Loucy (cell line): ENCODE results near the gene FKBP14.

Experiments used
- H2AFZ ChIP-seq: fragments of 200-600 bp; sonication (generic); 2 replicates; pipeline ENCODE4 v1.6.0; 2016; ENCODE audit warnings: antibody characterized with exemption, mild to moderate bottlenecking, low read length, moderate library complexity
- H3F3A ChIP-seq: fragments of 200-600 bp; 2 replicates; pipeline ENCODE4 v1.6.0; 2016; ENCODE audit warnings: antibody characterized with exemption, low read depth, mild to moderate bottlenecking
- H3K27me3 ChIP-seq: fragments of 200-600 bp; sonication (generic); 2 replicates; pipeline ENCODE4 v1.6.1; 2014; ENCODE audit warnings: low read length, mild to moderate bottlenecking; ENCODE audit not compliant: insufficient read depth, poor library complexity, severe bottlenecking
- H3K36me3 ChIP-seq: fragments of 200-600 bp; sonication (generic); 2 replicates; pipeline ENCODE4 v1.6.1; 2016; ENCODE audit warnings: low read length; ENCODE audit not compliant: insufficient read depth
- H3K4me1 ChIP-seq: fragments of 200-600 bp; sonication (generic); 2 replicates; pipeline ENCODE4 v1.5.1; 2014; ENCODE audit warnings: low read length, mild to moderate bottlenecking; ENCODE audit not compliant: insufficient read depth, poor library complexity, severe bottlenecking
- H3K4me2 ChIP-seq: fragments of 200-600 bp; sonication (generic); 2 replicates; pipeline ENCODE4 v1.6.0; 2014; ENCODE audit warnings: antibody characterized with exemption, low read length, low read depth, mild to moderate bottlenecking; ENCODE audit not compliant: poor library complexity, severe bottlenecking
- H3K4me3 ChIP-seq: fragments of 200-600 bp; sonication (generic); 2 replicates; pipeline ENCODE4 v1.5.1; 2014; ENCODE audit warnings: low read length, mild to moderate bottlenecking, mixed read lengths; ENCODE audit not compliant: poor library complexity, severe bottlenecking
- H3K79me2 ChIP-seq: fragments of 200-600 bp; sonication (generic); 2 replicates; pipeline ENCODE4 v1.6.1; 2014; ENCODE audit warnings: low read length; ENCODE audit not compliant: insufficient read depth
- H3K9ac ChIP-seq: fragments of 200-600 bp; sonication (generic); 2 replicates; pipeline ENCODE4 v1.6.0; 2014; ENCODE audit warnings: mild to moderate bottlenecking, low read depth, low read length, moderate library complexity; ENCODE audit not compliant: poor library complexity, severe bottlenecking
- H3K9me2 ChIP-seq: fragments of 200-600 bp; sonication (generic); replicated peaks from 2 replicates; pipeline ENCODE4 v1.6.1; 2016; ENCODE audit warnings: low read depth, low read length, mixed read lengths
- H3K9me3 ChIP-seq: fragments of 200-600 bp; sonication (generic); 2 replicates; pipeline ENCODE4 v1.6.1; 2014; ENCODE audit warnings: mild to moderate bottlenecking, antibody characterized with exemption, low read length, low read depth; ENCODE audit not compliant: insufficient read depth
- H4K20me1 ChIP-seq: fragments of 200-600 bp; sonication (generic); 2 replicates; pipeline ENCODE4 v1.6.0; 2014; ENCODE audit warnings: antibody characterized with exemption, low read length, mild to moderate bottlenecking; ENCODE audit not compliant: insufficient read depth, poor library complexity, severe bottlenecking
- CTCF ChIP-seq: fragments of 200-600 bp; sonication (generic); conservative IDR thresholded peaks from 2 replicates; pipeline ENCODE4 v1.5.1; 2014; ENCODE audit warnings: mild to moderate bottlenecking, antibody characterized with exemption, low read length
- EZH2phosphoT487 ChIP-seq: fragments of 200-600 bp; IDR thresholded peaks from 2 replicates; pipeline ENCODE4 v1.6.1; 2018; ENCODE audit warnings: antibody characterized with exemption, mild to moderate bottlenecking, moderate library complexity, borderline replicate concordance

Gene FKBP14

GRCh38 chr7:29980151-29980550 lies 46.4 kb downstream of the FKBP14 start:
- Histone ChIP-seq H4K20me1 (no peaks in the 10 kb centered on the region), H3K27me3 (no peaks in the 10 kb centered on the region), H3K4me2 (no peak overlapping the region), H3F3A (no peaks in the 10 kb centered on the region), H3K36me3 (no peaks in the 10 kb centered on the region), H3K79me2 (no peaks in the 10 kb centered on the region), H3K9me2 (no peaks in the 10 kb centered on the region), H2AFZ (no peak overlapping the region), H3K4me3 (no peak overlapping the region), H3K4me1 (peaks cover 25% of the 10 kb centered on the region), H3K9ac (no peak overlapping the region), H3K9me3 (no peaks in the 10 kb centered on the region)
- TF ChIP-seq EZH2phosphoT487 (no peak), CTCF (no peak)

- Histone ChIP-seq H3K9me3 (no peaks in the 10 kb centered on the region), H3K36me3 (no peaks in the 10 kb centered on the region), H3F3A (no peaks in the 10 kb centered on the region), H2AFZ (peak overlapping the region; percentile 17), H3K27me3 (no peaks in the 10 kb centered on the region), H3K9ac (peak overlapping the region; percentile 2), H3K9me2 (no peaks in the 10 kb centered on the region), H3K79me2 (no peaks in the 10 kb centered on the region), H3K4me3 (peak overlapping the region; percentile 0), H3K4me1 (peaks cover 30% of the 10 kb centered on the region), H4K20me1 (no peaks in the 10 kb centered on the region), H3K4me2 (peak overlapping the region; percentile 15)
- TF ChIP-seq EZH2phosphoT487 (no peak), CTCF (peak; percentile 71)
Observed at GRCh38 chr7:29977886-29978651, 48.4 kb downstream of the FKBP14 start.

- Histone ChIP-seq H2AFZ (no peak overlapping the region), H3K9me3 (no peaks in the 10 kb centered on the region), H3K4me1 (peaks cover 31% of the 10 kb centered on the region), H3K4me2 (peak overlapping the region; percentile 15), H3K27me3 (no peaks in the 10 kb centered on the region), H3K79me2 (no peaks in the 10 kb centered on the region), H3F3A (no peaks in the 10 kb centered on the region), H3K9me2 (no peaks in the 10 kb centered on the region), H3K4me3 (no peak overlapping the region), H4K20me1 (no peaks in the 10 kb centered on the region), H3K36me3 (no peaks in the 10 kb centered on the region), H3K9ac (no peak overlapping the region)
- TF ChIP-seq EZH2phosphoT487 (no peak), CTCF (no peak)
Observed at GRCh38 chr7:29976673-29977415, 49.7 kb downstream of the FKBP14 start.
